Neuronal stem cell (in vitro differentiated cells): ENCODE data around the gene ACVR1C.

Experiments used
- DNase-seq: peaks from one replicate; pipeline ENCODE4 v3.0.0-alpha.2; 2013; ENCODE audit warnings: low spot score
- H2AFZ ChIP-seq: one replicate; pipeline ENCODE4 v1.6.1; 2013; ENCODE audit warnings: mild to moderate bottlenecking, low read length, inconsistent platforms
- H2AK5ac ChIP-seq: 2 replicates; pipeline ENCODE4 v1.6.1; 2013; ENCODE audit warnings: low read depth, mild to moderate bottlenecking, inconsistent platforms, low read length, moderate library complexity, mixed read lengths
- H2BK120ac ChIP-seq: 2 replicates; pipeline ENCODE4 v1.6.1; 2013; ENCODE audit warnings: low read depth, mild to moderate bottlenecking, inconsistent platforms, low read length, moderate library complexity, mixed read lengths
- H2BK12ac ChIP-seq: one replicate; pipeline ENCODE4 v1.6.1; 2013; ENCODE audit warnings: low read length, inconsistent platforms
- H2BK15ac ChIP-seq: 2 replicates; pipeline ENCODE4 v1.6.1; 2013; ENCODE audit warnings: mild to moderate bottlenecking, low read length, inconsistent platforms, mixed read lengths
- H2BK5ac ChIP-seq: one replicate; pipeline ENCODE4 v1.6.1; 2013; ENCODE audit warnings: inconsistent platforms, mild to moderate bottlenecking, low read length, moderate library complexity
- H3K14ac ChIP-seq: one replicate; pipeline ENCODE4 v1.6.1; 2013; ENCODE audit warnings: low read length, inconsistent platforms
- H3K18ac ChIP-seq: 2 replicates; pipeline ENCODE4 v1.6.1; 2013; ENCODE audit warnings: low read length, inconsistent platforms
- H3K23ac ChIP-seq: 2 replicates; pipeline ENCODE4 v1.6.1; 2013; ENCODE audit warnings: low read depth, mild to moderate bottlenecking, mixed read lengths, low read length, inconsistent platforms; ENCODE audit not compliant: poor library complexity
- H3K27ac ChIP-seq: replicated peaks from 3 replicates; pipeline ENCODE4 v1.5.1; 2013; ENCODE audit warnings: low read length, inconsistent platforms
- H3K27me3 ChIP-seq, 3 experiments: 2 replicates each; pipeline ENCODE4 v1.6.1; 2013; ENCODE audit warnings: low read length in 3 of 3, mild to moderate bottlenecking in 2 of 3, inconsistent platforms in 1 of 3, low read depth in 1 of 3, mixed read lengths in 1 of 3, moderate library complexity in 1 of 3; ENCODE audit not compliant: control insufficient read depth in 3 of 3, insufficient read depth in 3 of 3
- H3K36me3 ChIP-seq, 2 donors: replicated peaks in 1 of 2; 2 replicates each; pipeline ENCODE4 v1.6.1; 2013; ENCODE audit warnings: low read length in 2 of 2; ENCODE audit not compliant: control insufficient read depth in 2 of 2, insufficient read depth in 2 of 2
- H3K4ac ChIP-seq: 2 replicates; pipeline ENCODE4 v1.6.1; 2013; ENCODE audit warnings: inconsistent platforms, mild to moderate bottlenecking, low read length, moderate library complexity
- H3K4me1 ChIP-seq, 2 donors: 1 replicate in 1 of 2; 2 replicates in 1 of 2; pipeline ENCODE4 v1.6.1; 2013; ENCODE audit warnings: low read length in 2 of 2, low read depth in 1 of 2; ENCODE audit not compliant: control insufficient read depth in 2 of 2, insufficient read depth in 1 of 2
- H3K4me2 ChIP-seq: one replicate; pipeline ENCODE4 v1.6.1; 2013; ENCODE audit warnings: mild to moderate bottlenecking, low read length, inconsistent platforms; ENCODE audit not compliant: insufficient read depth, poor library complexity, severe bottlenecking
- H3K4me3 ChIP-seq, 2 donors: 2 replicates each; pipeline ENCODE4 v1.5.1; 2013; ENCODE audit warnings: low read length in 2 of 2, mild to moderate bottlenecking in 2 of 2, inconsistent platforms in 1 of 2, moderate library complexity in 1 of 2
- H3K79me1 ChIP-seq: one replicate; pipeline ENCODE4 v1.6.1; 2013; ENCODE audit warnings: low read depth, mild to moderate bottlenecking, inconsistent platforms, low read length, moderate library complexity
- H3K9ac ChIP-seq: one replicate; pipeline ENCODE4 v1.6.1; 2013; ENCODE audit warnings: mild to moderate bottlenecking, low read depth, low read length, inconsistent platforms; ENCODE audit not compliant: poor library complexity
- H3K9me3 ChIP-seq, 2 donors: replicated peaks in 1 of 2; 2 replicates each; pipeline versions ENCODE3 to v1.6.1; 2013; ENCODE audit warnings: low read length in 2 of 2, mild to moderate bottlenecking in 2 of 2, inconsistent platforms in 1 of 2, low read depth in 1 of 2, mixed read lengths in 1 of 2, moderate library complexity in 1 of 2; ENCODE audit not compliant: control insufficient read depth in 2 of 2, insufficient read depth in 1 of 2
- H4K8ac ChIP-seq: one replicate; pipeline ENCODE4 v1.6.1; 2013; ENCODE audit warnings: low read depth, mild to moderate bottlenecking, inconsistent platforms, low read length, moderate library complexity
- H4K91ac ChIP-seq: one replicate; pipeline ENCODE4 v1.6.1; 2013; ENCODE audit warnings: low read length, low read depth, mild to moderate bottlenecking, inconsistent platforms; ENCODE audit not compliant: poor library complexity
- WGBS, 2 donors: extraction: QIAGEN DNeasy Blood & Tissue Kit; methylation state at CpG; one replicate each; pipeline ENCODE4 v1.1.7; 2013; ENCODE audit warnings: missing lambda C conversion rate in 2 of 2, mixed read lengths in 1 of 2; ENCODE audit not compliant: insufficient read length in 2 of 2, insufficient replicate concordance in 1 of 2; ENCODE audit errors: extremely low coverage in 2 of 2; 5-methylcytosine and 5-hydroxymethylcytosine counted together

The ACVR1C gene

DNA sequence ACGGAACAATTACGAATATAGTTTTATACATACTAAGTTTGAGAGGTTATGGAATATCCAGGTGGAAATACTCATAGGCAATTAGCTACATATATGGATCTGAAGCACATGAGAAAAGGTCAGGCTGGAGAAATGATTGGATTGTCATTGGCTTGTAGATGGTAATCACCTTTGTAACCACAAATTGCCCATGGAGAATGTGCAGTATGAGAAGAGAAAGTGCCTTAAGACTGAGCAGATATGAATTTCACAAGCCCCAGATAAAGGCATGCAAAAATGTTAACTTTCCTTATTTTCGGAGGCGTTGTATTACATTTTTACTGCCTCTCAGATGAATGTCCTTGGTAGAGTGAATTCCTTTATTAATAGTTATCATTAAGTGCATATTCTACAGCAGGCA, 33.1 kb upstream of the ACVR1C start:
- WGBS, 2 donors: no CpG with 5 or more reads among the region's 4 CpGs
- Histone ChIP-seq H2BK120ac (no peak overlapping the region), H3K4me3 (no peak overlapping the region), H3K4me1 (no peaks in the 10 kb centered on the region), H3K4me2 (no peak overlapping the region), H4K8ac (no peak overlapping the region), H3K4ac (no peak overlapping the region), H3K18ac (no peak overlapping the region), H3K79me1 (no peaks in the 10 kb centered on the region), H3K14ac (no peak overlapping the region), H3K27ac (no peak overlapping the region), H3K9me3 (no peaks in the 10 kb centered on the region), H3K23ac (no peak overlapping the region), H3K9ac (no peak overlapping the region), H2BK12ac (no peak overlapping the region), H2AFZ (no peak overlapping the region), H2BK5ac (no peak overlapping the region), H2BK15ac (no peak overlapping the region), H3K27me3 (no peaks in the 10 kb centered on the region), H2AK5ac (no peak overlapping the region), H3K36me3 (no peaks in the 10 kb centered on the region), H4K91ac (no peak overlapping the region)
- DNase-seq: no peak

DNA sequence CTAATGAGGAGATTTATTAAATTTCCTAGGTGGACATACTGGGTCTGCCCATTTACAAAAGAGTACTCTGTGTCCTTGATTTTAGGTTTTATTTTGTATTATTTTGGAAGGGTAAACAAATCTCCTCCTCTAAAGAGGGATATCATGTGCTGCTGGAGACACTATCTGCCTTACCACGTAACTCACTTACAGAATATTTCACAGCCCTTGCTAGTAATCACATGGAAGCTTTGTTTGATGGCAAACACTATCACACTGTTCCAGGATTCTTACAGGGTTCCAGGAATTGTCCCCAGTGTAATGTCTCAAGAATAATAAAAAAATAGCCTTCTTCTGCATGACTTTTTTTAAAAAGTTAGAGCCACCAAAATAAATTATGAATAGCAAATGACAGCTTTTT, 29.2 kb upstream of the ACVR1C start:
- no peaks in the 10 kb centered on the region for H3K27me3 ChIP-seq
- no peak overlapping the region for H3K4me2 ChIP-seq
- no peak for DNase-seq
- no peak overlapping the region for H2BK15ac ChIP-seq
- H2BK12ac ChIP-seq: no peak overlapping the region
- H4K8ac ChIP-seq: no peak overlapping the region
- H3K4me3 ChIP-seq: no peak overlapping the region
- WGBS, 2 donors: no CpG with 5 or more reads among the region's 1 CpG
- H4K91ac ChIP-seq: no peak overlapping the region
- no peak overlapping the region for H3K9ac ChIP-seq
- no peaks in the 10 kb centered on the region for H3K79me1 ChIP-seq
- H3K23ac ChIP-seq: no peak overlapping the region
- H3K9me3 ChIP-seq: no peaks in the 10 kb centered on the region
- no peak overlapping the region for H3K27ac ChIP-seq
- H3K14ac ChIP-seq: no peak overlapping the region
- no peak overlapping the region for H2AFZ ChIP-seq
- H3K18ac ChIP-seq: no peak overlapping the region
- no peak overlapping the region for H2BK5ac ChIP-seq
- no peak overlapping the region for H2BK120ac ChIP-seq
- H3K4ac ChIP-seq: no peak overlapping the region
- H2AK5ac ChIP-seq: no peak overlapping the region
- H3K36me3 ChIP-seq: no peaks in the 10 kb centered on the region
- H3K4me1 ChIP-seq: no peaks in the 10 kb centered on the region

DNA sequence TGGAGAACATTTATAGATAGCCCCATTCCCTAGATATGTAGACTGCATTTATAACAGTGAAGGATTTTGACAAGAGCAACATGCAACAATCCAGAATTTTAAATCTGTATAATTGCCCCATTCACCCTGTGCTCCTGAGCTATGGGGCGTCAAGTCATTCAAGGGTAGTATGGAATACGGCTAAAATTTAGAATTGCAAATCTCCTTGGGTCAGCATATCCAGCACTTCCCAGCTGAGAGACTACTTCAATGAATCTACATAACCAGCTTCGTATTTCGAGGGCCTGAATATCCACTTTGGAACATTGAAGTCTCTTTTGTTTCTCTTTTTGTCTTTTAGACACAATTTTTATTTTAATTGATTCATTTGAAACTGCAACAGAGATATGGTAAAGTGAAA, 28.4 kb upstream of the ACVR1C start:
- H4K91ac ChIP-seq: no peak overlapping the region
- H3K14ac ChIP-seq: no peak overlapping the region
- no peak overlapping the region for H2BK15ac ChIP-seq
- no peak overlapping the region for H2BK120ac ChIP-seq
- no peak overlapping the region for H3K23ac ChIP-seq
- H3K4me2 ChIP-seq: no peak overlapping the region
- no peak overlapping the region for H3K4ac ChIP-seq
- no peaks in the 10 kb centered on the region for H3K4me1 ChIP-seq
- H3K27me3 ChIP-seq: no peaks in the 10 kb centered on the region
- no peak overlapping the region for H2BK12ac ChIP-seq
- H3K18ac ChIP-seq: no peak overlapping the region
- no peak for DNase-seq
- no peak overlapping the region for H3K4me3 ChIP-seq
- H2AK5ac ChIP-seq: no peak overlapping the region
- H3K9me3 ChIP-seq: no peaks in the 10 kb centered on the region
- H4K8ac ChIP-seq: no peak overlapping the region
- no peak overlapping the region for H2BK5ac ChIP-seq
- H2AFZ ChIP-seq: no peak overlapping the region
- H3K79me1 ChIP-seq: no peaks in the 10 kb centered on the region
- no peak overlapping the region for H3K27ac ChIP-seq
- H3K36me3 ChIP-seq: no peaks in the 10 kb centered on the region
- no peak overlapping the region for H3K9ac ChIP-seq
- WGBS, 2 donors: no CpG with 5 or more reads among the region's 4 CpGs

DNA sequence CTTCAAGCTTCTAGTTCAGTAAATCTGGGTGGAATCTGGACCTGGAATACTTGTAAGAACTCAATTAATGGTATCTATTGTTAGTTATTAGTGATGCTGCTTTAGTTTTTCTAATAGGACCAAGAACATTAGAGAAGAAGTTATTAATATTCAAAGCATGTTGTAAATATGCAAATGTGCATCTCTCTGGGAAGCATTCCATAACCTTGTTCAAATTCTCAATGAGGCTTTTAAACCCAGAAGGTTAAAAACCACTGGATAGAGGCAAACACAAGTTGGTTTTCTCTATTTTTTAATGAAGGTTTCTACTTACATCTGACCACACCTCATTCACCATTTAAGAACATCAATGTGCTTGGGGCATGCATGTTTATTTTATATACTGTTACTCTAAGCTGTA, 16.1 kb upstream of the ACVR1C start:
- Histone ChIP-seq H3K4me3 (no peak overlapping the region), H3K23ac (no peak overlapping the region), H2BK12ac (no peak overlapping the region), H3K14ac (no peak overlapping the region), H3K4me2 (no peak overlapping the region), H3K27ac (no peak overlapping the region), H3K36me3 (no peaks in the 10 kb centered on the region), H4K91ac (no peak overlapping the region), H3K79me1 (no peaks in the 10 kb centered on the region), H2BK120ac (no peak overlapping the region), H3K18ac (no peak overlapping the region), H2BK15ac (no peak overlapping the region), H2BK5ac (no peak overlapping the region), H3K9me3 (no peaks in the 10 kb centered on the region), H2AK5ac (no peak overlapping the region), H3K4me1 (no peaks in the 10 kb centered on the region), H3K9ac (no peak overlapping the region), H4K8ac (no peak overlapping the region), H3K4ac (no peak overlapping the region), H2AFZ (no peak overlapping the region), H3K27me3 (no peaks in the 10 kb centered on the region)
- DNase-seq: no peak
